GM21367 (cell line): ENCODE data around the gene ILDR1.
"Not testable (repeated sequence)": the region's sequence is repeated elsewhere in the genome, so short reads cannot be mapped to it uniquely, and the experiment has no call there.

Experiments
- ATAC-seq: cut with Tn5 transposase; IDR thresholded peaks from one replicate; pipeline ENCODE4 v1.9.1; 2021; ENCODE audit not compliant: unreplicated experiment

The ILDR1 gene

DNA sequence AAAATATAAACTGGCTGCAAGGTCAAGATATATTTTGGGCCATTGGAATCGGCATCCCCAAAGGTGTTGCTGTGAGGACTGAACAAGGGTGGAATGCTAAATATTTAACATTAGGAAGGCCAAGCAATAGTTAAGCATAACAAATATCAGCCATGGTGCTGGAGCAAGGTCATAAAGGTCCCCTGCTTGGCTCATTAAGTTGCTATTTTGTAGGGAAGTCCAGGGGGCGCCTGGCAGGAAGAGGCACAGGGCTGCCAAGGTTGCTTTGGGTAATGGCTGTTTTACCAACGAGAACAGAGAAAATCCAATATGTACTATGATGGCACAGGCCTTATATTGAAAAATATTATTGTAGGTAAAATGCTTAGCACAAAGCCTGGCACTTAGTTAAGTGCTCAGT is 65.7 kb downstream of the ILDR1 start:
- ATAC-seq: no peak

DNA sequence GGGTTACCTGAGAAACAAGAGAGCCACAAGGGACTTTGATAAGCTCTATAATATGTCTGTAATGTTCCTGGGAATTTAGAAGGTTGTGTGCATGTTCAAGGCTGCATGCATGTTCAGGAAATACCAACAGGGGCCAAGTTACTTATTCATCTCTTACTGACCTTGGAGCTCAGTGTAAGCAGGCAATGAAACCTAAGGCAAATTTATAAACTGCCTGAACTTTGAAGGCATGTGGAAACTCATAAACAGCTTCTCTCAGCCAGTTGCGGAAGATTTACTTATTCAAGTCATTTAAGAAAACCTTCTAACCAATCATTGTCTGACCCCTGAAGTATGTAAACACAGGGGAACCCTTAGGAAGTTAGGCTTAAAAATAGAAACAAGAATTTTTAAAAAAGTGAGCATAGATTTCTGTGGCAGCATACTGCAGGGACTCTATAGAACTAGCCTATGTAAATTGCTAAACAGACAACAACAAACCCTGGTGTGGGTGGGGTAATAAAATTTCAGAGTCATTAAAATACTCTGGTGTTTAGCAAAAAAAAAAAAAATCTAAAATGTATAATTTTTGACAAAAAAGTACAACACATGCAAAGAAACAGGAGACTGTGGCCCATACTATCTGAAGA is 70.6 kb downstream of the ILDR1 start:
- no peak for ATAC-seq

DNA sequence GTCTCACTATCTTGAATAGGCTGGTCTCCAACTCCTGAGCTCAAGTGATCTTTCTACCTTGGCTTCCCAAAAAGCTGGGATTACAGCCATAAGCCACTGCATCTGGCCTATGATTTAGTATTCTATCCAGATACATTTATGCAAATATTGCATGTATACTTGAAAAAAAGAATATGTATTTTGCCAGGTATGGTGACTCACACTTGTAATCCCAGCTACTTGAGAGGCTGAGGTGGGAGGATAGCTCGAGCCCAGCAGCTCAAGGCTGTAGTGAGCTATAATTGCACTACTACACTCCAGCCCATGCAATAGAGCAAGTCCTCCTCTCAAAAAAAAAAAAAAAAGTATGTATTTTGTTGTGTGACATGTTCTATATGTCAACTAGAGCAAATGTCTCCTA is 73.4 kb downstream of the ILDR1 start:
- no peak for ATAC-seq

DNA sequence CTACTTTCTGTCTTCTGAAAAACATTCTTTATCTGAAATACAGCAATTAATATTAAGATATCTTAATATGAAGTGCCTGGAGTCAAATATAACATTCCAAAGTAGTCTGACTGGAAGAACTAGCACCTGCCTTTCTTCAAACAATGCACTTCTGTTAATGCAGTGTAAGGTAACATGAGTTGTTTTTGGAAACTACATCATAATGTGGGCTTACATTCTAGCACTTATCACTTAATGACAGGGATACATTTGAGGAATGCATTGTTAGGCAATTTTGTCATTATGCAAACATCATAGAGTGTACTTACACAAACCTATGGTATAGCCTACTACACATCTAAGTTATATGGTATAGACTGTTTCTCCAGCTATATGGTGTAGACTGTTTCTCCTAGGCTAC is 78.6 kb downstream of the ILDR1 start:
- ATAC-seq: no peak

DNA sequence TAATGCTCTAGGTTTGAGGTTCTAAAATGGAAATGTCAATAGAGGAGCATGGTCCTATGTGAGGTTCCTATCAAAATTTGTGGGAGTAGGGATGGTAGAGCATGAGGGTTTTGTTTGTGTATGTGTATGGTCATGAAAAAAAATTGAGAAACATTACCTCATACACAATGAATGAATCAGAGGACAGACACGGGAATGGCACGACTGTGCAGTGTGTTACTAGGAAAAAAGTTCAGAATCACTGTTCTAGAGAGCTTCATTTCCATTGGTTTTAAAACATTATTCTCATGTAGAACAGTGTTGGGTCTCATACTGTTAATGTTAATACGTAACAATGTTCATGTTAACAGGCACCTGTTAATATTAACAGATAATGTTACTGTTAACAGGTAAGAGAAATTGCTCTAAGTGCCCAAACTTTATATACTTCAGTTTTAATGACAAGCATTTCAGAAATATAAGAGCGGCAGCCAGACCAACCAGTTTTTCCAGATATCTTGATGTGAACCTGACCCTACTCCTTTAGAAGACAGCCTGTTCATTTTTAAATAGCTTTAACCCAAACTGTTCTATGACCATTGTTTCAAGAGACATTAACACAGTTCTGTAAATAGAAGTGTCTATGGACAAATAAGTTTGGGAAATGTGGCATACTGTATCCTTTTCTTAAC is 79.8 kb downstream of the ILDR1 start:
- ATAC-seq: no peak

DNA sequence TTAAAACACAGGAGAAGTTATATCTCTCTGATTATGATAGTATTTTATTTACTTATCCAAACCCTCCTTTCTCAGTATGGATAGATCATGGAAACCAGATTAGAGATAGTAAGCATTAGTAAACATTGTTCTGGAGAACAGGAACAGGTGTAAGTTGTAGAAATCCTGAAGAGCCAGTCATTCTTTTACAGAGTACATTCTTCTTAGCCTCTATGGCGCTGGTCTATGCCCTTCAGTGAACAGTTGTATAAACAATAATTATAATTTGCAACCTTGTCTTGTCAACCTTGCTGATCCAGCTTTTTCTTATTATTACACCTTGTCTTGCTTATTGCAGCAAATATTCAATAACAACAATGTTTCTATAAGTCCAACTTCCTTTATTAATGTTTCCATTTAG is 80.5 kb downstream of the ILDR1 start:
- no peak for ATAC-seq

DNA sequence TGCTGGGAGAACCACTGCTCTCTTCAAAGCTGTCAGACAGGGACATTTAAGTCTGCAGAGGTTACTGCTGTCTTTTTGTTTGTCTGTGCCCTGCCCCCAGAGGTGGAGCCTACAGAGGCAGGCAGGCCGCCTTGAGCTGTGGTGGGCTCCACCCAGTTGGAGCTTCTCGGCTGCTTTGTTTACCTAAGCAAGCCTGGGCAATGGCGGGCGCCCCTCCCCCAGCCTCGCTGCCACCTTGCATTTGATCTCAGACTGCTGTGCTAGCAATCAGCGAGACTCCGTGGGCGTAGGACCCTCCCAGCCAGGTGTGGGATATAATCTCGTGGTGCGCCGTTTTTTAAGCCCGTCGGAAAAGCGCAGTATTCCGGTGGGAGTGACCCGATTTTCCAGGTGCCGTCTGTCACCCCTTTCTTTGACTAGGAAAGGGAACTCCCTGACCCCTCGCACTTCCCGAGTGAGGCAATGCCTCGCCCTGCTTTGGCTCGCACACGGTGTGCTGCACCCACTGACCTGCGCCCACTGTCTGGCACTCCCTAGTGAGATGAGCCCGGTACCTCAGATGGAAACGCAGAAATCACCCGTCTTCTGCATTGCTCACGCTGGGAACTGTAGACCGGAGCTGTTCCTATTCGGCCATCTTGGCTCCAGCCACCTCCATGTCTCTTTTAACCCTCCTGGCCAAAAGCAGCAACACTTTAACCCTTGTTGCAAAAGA is 83.7 kb downstream of the ILDR1 start:
- not testable (repeated sequence) for ATAC-seq
